Measurements from ENCODE around the gene GPX4. TPM values are rescaled to one million over a fixed set of nuclear protein-coding genes. Genes with fewer than 3 reads are reported as not detected.

GPX4 gene
- total and polyA plus RNA-seq, 2 of the 13 experiments (the other 11 are each of a cell fraction or from before 2014, with no cell fraction given), result 535 to 613 TPM

DNA sequence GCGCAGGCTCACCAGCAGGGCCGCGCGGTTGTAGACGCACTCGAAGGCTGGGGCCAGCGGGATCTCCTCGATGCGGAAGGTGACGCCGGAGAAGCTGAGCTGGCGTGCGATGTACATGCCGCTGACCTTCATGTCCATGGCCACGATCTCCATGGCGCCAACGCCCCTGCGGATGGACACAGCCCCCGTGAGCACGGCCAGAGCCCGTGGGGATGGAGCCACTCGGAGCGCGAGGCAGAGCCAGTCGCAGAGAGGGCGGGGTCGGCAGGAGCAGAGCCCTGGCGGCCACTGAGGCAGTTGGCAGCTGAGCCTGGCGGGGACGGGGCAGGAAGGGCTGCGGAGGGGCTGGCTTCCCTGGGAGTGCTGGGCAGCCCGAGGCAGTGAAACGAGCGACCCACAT lies 15.2 kb downstream of the GPX4 start:
- CTCF ChIA-PET (ENCODE audit: low intra/inter-chr PET ratio, low total read pairs), result no interaction called here
- intact Hi-C loops (cut with micrococcal nuclease; ENCODE audit: unreplicated experiment), result no loop called here
- ATAC-seq (no peak), FAIRE-seq (no peak), DNase-seq (ENCODE audit: low spot score) (no peak)
- no peaks in the 10 kb centered on the region for H3K9me3 ChIP-seq (ENCODE audit: low read length)
- no TSS peak for BruUV-seq (replicated peaks)
- peaks cover 3% of the 10 kb centered on the region for H3K4me1 ChIP-seq (ENCODE audit: insufficient read depth, low read length)
- in situ Hi-C loops (cut with HindIII; ENCODE audit: extremely low pct_ligation_motif_present, low pct_unique_long_range_greater_than_20kb), result loop anchor here (5.0 kb wide), 1 partner anchor 33 kb away; no protein-coding TSS in a partner anchor
- no peak overlapping the region for H3K27ac ChIP-seq (ENCODE audit: extremely low read length, insufficient read depth, low read length)
- POLR2A ChIA-PET, result no interaction called here
- H3K36me3 ChIP-seq (replicated peaks in 1 of 2; ENCODE audit: control insufficient read depth in 1 of 2, insufficient read depth in 2 of 2, low read length in 2 of 2), result peaks cover 21 to 44% of the 10 kb centered on the region in 2 experiments; a peak in 4 of 5 replicates
- H4K20me1 ChIP-seq (ENCODE audit: insufficient read depth, low read length), result no peaks in the 10 kb centered on the region
- no peaks in the 10 kb centered on the region for H3K79me2 ChIP-seq (ENCODE audit: insufficient read depth, low read length)
- TF ChIP-seq AGO2 (optimal IDR thresholded peaks at IDR 0.05; ENCODE audit: low read depth, low read length) (peak; percentile 40), CREB3 (CRISPR knock-in tag; IDR thresholded peaks at IDR 0.05) (no peak), FOSL1 (CRISPR knock-in tag; IDR thresholded peaks at IDR 0.05; ENCODE audit: borderline replicate concordance) (no peak), SP5 (CRISPR knock-in tag; IDR thresholded peaks at IDR 0.05; ENCODE audit: borderline replicate concordance, low read depth) (no peak), RBM22 (optimal IDR thresholded peaks at IDR 0.05; ENCODE audit: low read length) (peak; percentile 33)
- TF ChIP-seq, protein P1, sequence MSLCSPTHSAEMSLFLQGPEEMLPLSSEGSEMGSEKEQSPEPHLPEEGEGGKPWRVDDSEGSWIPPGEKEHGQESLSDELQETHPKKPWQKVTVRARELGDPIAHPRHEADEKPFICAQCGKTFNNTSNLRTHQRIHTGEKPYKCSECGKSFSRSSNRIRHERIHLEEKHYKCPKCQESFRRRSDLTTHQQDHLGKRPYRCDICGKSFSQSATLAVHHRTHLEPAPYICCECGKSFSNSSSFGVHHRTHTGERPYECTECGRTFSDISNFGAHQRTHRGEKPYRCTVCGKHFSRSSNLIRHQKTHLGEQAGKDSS (CRISPR knock-in tag; IDR thresholded peaks at IDR 0.05; ENCODE audit: borderline replicate concordance, low read depth), result no peak
- WGBS (ENCODE audit: low lambda C conversion rate), result 95% methylated on average over 30 of the region's 34 CpGs
- no peak overlapping the region for H3K9ac ChIP-seq (ENCODE audit: insufficient read depth, low read depth, low read length)
- no peak overlapping the region for H3K4me2 ChIP-seq (ENCODE audit: low read depth, low read length)
- H2AFZ ChIP-seq (ENCODE audit: low read length), result no peak overlapping the region
- H3K27me3 ChIP-seq (ENCODE audit: control insufficient read depth in 1 of 2, insufficient read depth in 2 of 2, low read length in 2 of 2), result no peaks in the 10 kb centered on the region; a peak in 1 of 5 replicates
- no peak overlapping the region for H3K4me3 ChIP-seq (replicated peaks in 1 of 3; ENCODE audit: insufficient read depth in 1 of 3, low read depth in 2 of 3, low read length in 3 of 3)
